ENCODE data around the gene PTPA.

DNA sequence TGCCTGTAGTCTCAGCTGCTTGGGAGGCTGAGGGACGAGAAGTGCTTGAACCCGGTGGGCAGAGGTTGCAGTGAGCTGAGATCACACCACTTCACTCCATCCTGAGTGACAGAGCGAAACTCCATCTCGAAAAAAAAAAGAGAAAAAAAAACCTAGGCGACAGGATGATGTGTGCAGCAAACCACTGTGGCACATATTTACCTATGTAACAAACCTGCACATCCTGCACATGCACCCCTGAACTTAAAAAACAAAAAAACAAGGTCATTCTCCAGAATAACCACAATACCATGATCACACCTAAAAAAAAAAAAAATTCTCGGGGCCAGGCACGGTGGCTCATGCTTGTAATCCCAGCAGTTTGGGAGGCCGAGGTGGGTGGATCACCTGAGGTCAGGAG is 37.8 kb upstream of the PTPA start:
- TF ChIP-seq POLR2AphosphoS5 (IDR thresholded peaks at IDR 0.05; ENCODE audit: low read depth, low read length) = no peak
- no peak for TF ChIP-seq POLR2A (IDR thresholded peaks at IDR 0.05; ENCODE audit: low read depth, low read length)
